ENCODE results near the gene CNTNAP5. TPM values are rescaled to one million over a fixed set of nuclear protein-coding genes. Genes with fewer than 3 reads are reported as not detected.

The CNTNAP5 gene
- total and polyA plus RNA-seq, 2 of the 8 experiments (the other 6 are each of a cell fraction or from before 2014, with no cell fraction given): 0.11 to 0.76 TPM

DNA sequence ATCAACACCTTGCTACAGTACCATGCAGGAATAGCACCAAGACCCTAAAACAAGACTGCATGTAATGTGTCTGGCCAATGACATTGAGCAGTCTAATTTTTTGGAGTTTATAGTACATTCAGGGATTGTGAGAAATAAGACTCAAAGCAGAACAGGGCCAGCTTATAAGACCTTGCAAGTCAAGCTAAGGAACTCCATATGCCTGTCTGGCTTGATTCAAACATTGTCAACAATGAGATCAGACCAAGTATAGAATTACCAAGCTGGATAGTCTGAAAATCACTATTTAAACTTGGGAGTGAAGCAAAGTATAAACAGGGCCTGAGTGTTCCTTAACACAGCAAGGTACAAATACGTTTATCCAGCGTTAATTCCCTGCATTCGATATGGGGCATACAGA lies 370.9 kb downstream of the CNTNAP5 start (continued):
- TF ChIP-seq, protein P1, sequence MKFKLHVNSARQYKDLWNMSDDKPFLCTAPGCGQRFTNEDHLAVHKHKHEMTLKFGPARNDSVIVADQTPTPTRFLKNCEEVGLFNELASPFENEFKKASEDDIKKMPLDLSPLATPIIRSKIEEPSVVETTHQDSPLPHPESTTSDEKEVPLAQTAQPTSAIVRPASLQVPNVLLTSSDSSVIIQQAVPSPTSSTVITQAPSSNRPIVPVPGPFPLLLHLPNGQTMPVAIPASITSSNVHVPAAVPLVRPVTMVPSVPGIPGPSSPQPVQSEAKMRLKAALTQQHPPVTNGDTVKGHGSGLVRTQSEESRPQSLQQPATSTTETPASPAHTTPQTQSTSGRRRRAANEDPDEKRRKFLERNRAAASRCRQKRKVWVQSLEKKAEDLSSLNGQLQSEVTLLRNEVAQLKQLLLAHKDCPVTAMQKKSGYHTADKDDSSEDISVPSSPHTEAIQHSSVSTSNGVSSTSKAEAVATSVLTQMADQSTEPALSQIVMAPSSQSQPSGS (IDR thresholded peaks at IDR 0.05; ENCODE audit: low read length): no peak
- TF ChIP-seq KDM1A (IDR thresholded peaks at IDR 0.05; ENCODE audit: borderline replicate concordance, low read length) (no peak), CBX5 (IDR thresholded peaks at IDR 0.05; ENCODE audit: low read depth, low read length) (no peak), BRCA1 (IDR thresholded peaks at IDR 0.05; ENCODE audit: low read depth, low read length) (no peak), BACH1 (IDR thresholded peaks at IDR 0.05; ENCODE audit: low read length) (no peak)

All from H1 (cell line).